A549 (cell line): ENCODE results near the gene SORCS2.

Source experiments
- JUN ChIP-seq, 2 experiments: fragments of >200 bp; sonication (Bioruptor Twin); formaldehyde crosslinking; IDR thresholded peaks; 2 replicates in 1 of 2; 3 replicates in 1 of 2; pipeline ENCODE4 v1.6.1; 2016 to 2017
- JUNB ChIP-seq: fragments of >200 bp; sonication (Bioruptor Twin); formaldehyde crosslinking; IDR thresholded peaks from 2 replicates; pipeline ENCODE4 v1.6.1; 2016
- KDM1A ChIP-seq: fragments of 200-600 bp; sonication (generic); IDR thresholded peaks from 2 replicates; pipeline ENCODE4 v1.6.1; 2016; ENCODE audit warnings: low read depth, mild to moderate bottlenecking
- MYC ChIP-seq: IDR thresholded peaks from 2 replicates; pipeline ENCODE4 v1.6.1; 2012; ENCODE audit warnings: mild to moderate bottlenecking, inconsistent platforms, low read length, improper control_type of control experiment, borderline replicate concordance
- POLR2A ChIP-seq: IDR thresholded peaks from 2 replicates; pipeline ENCODE4 v1.6.1; 2012; ENCODE audit warnings: mild to moderate bottlenecking, low read length
- RAD21 ChIP-seq, 2 experiments: fragments of >200 bp in 1 of 2; sonication (Bioruptor Twin) in 1 of 2; formaldehyde crosslinking in 1 of 2; IDR thresholded peaks in 1 of 2; conservative IDR thresholded peaks in 1 of 2; 2 replicates in 1 of 2; 3 replicates in 1 of 2; pipeline ENCODE4 v1.6.1; 2012 to 2018; ENCODE audit warnings: inconsistent platforms in 1 of 2
- TF ChIP-seq, protein P1 (sequence below): fragments of 200-600 bp; sonication (generic); IDR thresholded peaks from 2 replicates; pipeline ENCODE4 v1.6.1; 2016; ENCODE audit warnings: antibody characterized with exemption, mild to moderate bottlenecking, moderate library complexity
- TF ChIP-seq, protein P2 (sequence below): fragments of >200 bp; sonication (Bioruptor Twin); formaldehyde crosslinking; IDR thresholded peaks from 3 replicates; pipeline ENCODE4 v1.5.1; 2016
- TF ChIP-seq, protein P3 (sequence below): IDR thresholded peaks from 2 replicates; pipeline ENCODE4 v1.6.1; 2012
- TF ChIP-seq, protein P4 (sequence below): fragments of 150-350 bp; IDR thresholded peaks from 2 replicates; pipeline ENCODE4 v1.6.1; 2014; ENCODE audit warnings: low read depth, mild to moderate bottlenecking, low read length
- TF ChIP-seq, protein P5 (sequence below): IDR thresholded peaks from 2 replicates; pipeline ENCODE4 v1.6.1; 2012

DNA sequence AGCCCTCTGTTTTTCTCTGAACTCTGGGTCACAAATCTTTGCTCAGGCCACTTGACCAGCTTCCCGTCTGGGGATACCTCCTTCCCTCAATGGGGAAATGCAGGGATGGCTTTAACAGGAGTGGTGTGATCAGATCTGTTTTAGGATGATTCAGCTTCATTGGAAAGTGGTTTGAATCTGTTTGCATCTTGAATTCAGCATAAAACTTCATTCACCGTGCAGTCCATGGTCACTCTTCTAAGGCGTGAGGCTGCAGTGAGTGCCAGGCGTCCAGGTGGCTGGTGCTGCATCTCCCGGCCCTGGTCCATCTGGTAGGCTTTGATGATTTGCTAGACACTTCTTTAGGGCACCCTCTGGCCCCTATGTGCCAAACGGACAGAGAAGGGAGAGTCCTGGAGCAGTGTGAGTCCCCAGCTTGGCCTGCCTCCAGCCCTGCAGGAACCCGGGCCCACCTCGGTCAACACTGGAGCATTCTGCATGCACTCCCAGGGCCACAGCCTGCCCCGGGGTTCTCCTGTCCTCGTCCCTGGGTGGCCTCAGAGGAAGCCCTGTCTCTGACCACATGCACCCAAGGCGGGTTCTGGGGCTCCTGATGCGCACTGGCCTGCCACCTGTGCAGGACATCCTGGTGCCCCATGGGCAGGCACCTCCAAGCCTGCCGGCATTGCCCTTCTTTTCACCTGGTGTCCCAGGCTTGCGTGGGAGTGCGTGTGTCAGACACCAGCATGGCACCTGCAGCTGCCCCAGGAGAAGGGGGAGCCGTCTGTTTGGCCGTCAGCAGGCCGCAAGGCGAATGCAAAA lies 493.9 kb downstream of the SORCS2 start:
- TF ChIP-seq, protein P1, sequence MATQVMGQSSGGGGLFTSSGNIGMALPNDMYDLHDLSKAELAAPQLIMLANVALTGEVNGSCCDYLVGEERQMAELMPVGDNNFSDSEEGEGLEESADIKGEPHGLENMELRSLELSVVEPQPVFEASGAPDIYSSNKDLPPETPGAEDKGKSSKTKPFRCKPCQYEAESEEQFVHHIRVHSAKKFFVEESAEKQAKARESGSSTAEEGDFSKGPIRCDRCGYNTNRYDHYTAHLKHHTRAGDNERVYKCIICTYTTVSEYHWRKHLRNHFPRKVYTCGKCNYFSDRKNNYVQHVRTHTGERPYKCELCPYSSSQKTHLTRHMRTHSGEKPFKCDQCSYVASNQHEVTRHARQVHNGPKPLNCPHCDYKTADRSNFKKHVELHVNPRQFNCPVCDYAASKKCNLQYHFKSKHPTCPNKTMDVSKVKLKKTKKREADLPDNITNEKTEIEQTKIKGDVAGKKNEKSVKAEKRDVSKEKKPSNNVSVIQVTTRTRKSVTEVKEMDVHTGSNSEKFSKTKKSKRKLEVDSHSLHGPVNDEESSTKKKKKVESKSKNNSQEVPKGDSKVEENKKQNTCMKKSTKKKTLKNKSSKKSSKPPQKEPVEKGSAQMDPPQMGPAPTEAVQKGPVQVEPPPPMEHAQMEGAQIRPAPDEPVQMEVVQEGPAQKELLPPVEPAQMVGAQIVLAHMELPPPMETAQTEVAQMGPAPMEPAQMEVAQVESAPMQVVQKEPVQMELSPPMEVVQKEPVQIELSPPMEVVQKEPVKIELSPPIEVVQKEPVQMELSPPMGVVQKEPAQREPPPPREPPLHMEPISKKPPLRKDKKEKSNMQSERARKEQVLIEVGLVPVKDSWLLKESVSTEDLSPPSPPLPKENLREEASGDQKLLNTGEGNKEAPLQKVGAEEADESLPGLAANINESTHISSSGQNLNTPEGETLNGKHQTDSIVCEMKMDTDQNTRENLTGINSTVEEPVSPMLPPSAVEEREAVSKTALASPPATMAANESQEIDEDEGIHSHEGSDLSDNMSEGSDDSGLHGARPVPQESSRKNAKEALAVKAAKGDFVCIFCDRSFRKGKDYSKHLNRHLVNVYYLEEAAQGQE, result no peak
- no peak for TF ChIP-seq POLR2A
- TF ChIP-seq, protein P2, sequence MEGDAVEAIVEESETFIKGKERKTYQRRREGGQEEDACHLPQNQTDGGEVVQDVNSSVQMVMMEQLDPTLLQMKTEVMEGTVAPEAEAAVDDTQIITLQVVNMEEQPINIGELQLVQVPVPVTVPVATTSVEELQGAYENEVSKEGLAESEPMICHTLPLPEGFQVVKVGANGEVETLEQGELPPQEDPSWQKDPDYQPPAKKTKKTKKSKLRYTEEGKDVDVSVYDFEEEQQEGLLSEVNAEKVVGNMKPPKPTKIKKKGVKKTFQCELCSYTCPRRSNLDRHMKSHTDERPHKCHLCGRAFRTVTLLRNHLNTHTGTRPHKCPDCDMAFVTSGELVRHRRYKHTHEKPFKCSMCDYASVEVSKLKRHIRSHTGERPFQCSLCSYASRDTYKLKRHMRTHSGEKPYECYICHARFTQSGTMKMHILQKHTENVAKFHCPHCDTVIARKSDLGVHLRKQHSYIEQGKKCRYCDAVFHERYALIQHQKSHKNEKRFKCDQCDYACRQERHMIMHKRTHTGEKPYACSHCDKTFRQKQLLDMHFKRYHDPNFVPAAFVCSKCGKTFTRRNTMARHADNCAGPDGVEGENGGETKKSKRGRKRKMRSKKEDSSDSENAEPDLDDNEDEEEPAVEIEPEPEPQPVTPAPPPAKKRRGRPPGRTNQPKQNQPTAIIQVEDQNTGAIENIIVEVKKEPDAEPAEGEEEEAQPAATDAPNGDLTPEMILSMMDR, result no peak
- no peak for TF ChIP-seq MYC
- TF ChIP-seq KDM1A, result no peak
- TF ChIP-seq, protein P3, sequence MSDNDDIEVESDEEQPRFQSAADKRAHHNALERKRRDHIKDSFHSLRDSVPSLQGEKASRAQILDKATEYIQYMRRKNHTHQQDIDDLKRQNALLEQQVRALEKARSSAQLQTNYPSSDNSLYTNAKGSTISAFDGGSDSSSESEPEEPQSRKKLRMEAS, result no peak
- no peak for TF ChIP-seq JUN (IDR thresholded peaks at IDR 0.05)
- TF ChIP-seq JUNB, result no peak
- TF ChIP-seq, protein P4, sequence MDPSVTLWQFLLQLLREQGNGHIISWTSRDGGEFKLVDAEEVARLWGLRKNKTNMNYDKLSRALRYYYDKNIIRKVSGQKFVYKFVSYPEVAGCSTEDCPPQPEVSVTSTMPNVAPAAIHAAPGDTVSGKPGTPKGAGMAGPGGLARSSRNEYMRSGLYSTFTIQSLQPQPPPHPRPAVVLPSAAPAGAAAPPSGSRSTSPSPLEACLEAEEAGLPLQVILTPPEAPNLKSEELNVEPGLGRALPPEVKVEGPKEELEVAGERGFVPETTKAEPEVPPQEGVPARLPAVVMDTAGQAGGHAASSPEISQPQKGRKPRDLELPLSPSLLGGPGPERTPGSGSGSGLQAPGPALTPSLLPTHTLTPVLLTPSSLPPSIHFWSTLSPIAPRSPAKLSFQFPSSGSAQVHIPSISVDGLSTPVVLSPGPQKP, result no peak
- TF ChIP-seq, protein P5, sequence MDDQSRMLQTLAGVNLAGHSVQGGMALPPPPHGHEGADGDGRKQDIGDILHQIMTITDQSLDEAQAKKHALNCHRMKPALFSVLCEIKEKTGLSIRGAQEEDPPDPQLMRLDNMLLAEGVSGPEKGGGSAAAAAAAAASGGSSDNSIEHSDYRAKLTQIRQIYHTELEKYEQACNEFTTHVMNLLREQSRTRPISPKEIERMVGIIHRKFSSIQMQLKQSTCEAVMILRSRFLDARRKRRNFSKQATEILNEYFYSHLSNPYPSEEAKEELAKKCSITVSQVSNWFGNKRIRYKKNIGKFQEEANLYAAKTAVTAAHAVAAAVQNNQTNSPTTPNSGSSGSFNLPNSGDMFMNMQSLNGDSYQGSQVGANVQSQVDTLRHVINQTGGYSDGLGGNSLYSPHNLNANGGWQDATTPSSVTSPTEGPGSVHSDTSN, result no peak
- TF ChIP-seq RAD21 (conservative IDR thresholded peaks at IDR 0.05 in 1 of 2, IDR thresholded peaks at IDR 0.05 in 1 of 2), result no peak
